HG02884 (cell line): ENCODE measurements around the gene NFE2.

Experiments
- ATAC-seq: cut with Tn5 transposase; IDR thresholded peaks from one replicate; pipeline ENCODE4 v1.9.1; 2021; ENCODE audit warnings: mild to moderate bottlenecking, moderate library complexity; ENCODE audit not compliant: unreplicated experiment

NFE2 gene

DNA sequence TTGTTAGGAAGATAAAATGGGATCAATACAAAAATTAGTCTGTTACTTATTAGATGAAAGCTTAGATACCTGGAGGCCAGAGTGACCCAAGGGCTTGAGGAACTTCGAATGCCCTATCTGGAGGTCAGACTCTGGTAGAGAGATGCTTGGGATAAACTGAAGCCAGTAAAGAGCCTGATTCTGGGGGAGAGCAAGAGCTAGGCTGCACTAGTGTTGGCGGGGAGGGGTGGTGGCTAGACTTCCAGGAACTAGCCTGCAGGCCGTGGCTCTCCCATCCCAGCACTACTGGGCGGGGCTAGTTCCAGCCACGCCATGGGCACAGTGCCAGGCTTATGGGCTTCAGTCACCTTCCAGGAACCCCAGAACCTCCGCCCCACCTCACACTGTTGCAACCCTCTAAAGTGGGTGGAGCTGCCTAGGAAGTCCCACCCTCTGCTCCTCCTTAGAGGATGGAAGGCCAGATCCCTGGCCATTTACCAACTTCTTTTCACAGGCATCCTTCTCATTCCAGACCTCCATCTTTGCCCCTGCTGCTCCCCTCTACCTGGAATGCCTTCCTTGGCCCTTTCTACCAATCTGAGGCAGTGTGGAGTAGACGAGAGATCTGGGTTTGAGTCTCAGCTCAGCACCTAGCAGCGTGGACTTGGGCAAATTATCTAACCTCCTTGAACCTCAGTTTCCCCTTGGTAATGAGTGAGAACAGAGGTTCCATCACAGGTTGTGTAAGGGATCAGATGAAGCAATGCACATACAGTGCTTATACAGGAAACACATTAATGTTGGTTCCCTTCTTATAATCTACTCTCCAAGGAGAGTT is 6.3 kb upstream of the NFE2 start:
- no peak for ATAC-seq

DNA sequence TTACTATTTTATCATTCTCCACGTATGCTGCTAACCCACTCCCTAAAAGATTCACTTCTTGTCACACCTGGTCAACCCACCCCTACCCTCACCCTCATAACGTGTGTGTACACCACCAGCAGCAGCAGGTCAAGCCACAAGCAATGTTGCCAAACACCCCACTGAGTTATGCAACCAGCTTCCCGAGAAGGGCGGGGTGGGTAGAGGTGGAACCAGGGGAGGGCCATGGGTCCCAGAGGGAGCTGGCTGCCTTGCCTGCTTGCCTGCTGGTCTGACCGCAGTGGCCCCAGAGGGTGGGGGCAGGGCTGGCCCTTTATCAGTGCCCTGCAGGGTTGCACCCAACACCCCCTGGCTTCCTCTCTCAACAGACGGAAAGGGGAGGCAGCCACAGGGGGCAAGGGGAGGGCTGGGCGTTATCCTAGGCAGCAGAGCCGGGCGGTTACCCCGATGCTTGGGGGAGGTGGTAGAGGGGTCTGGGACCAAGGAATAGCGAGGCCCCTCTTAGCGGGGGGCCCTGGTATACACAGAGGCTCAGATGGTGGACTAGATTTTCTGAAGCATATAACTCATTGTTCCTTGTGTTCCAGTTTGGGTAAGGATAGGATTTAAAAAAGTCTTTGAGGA is 3.5 kb upstream of the NFE2 start:
- ATAC-seq, result no peak

DNA sequence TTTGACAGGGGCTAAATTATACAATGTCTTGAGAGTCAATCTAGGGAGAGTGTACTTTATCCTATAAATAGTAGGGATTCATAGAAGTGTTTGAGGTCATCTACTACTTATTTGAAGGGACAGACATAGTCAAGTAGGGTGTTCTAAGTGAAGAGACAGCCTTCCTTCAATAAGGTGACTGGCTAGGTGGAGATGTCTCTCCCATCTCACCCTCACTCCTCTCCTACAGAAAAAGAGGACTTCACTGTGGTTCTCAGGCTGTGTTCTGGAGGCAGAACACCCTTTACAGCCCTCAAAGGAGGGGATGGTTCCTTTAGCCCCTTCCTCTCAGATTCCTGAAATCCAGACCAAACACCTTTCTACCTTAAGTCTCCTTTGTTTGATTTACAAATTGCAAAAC is 2.8 kb upstream of the NFE2 start:
- ATAC-seq, result no peak

DNA sequence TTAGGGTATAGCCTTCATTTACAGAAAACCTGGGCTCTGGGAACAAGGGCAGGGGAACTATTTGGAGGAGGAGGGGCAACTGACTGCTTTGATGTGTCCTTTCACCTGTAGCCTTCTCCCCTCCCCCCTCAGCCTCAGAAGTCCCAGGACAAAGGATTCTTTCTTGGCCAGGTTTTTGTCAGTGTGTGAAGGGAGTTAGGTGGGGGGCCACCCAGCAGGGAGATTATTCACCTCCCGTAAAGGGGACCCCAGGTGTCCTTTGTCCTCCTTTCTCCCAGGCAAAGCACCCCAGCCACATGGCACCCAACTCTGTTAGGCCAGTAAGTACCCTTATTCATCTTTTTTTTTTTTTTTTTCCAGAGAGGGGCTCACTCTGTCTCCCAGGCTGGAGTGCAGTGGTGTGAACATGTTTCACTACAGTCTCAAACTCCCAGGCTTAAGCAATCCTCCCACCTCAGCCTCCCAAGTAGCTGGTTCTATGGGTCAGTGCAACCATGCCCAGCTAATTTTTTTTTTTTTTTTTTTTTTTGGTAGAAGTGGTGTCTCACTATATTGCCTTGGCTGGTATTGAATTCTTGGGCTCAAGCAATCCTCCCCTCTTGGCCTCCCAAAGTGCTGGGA is 723 bp upstream of the NFE2 start:
- ATAC-seq, result no peak

DNA sequence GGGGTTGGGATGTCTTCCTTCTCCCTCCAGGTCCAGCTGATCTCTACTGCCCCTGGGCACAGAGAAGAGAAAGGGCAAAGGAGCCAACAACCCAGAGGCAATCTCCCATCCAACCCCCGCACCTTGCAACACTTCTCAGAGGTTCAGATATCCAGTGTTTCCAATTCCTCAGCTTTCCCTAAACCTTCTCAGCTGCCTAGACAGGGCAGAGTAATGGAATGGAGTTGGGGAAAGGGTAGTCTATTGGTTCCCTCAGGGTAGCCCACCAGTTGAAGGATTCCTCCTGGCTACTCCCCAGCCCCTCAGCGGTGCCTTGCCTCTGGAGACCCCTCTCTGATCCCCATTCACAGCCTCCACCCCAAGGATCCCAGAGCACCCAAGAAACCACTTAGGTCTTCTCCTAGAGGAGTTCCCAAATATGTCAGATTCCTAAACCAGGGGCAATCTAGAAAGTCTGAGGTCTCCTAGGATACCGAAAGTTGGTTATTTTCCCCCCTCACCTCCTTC is 537 bp downstream of the NFE2 start:
- ATAC-seq, result no peak

DNA sequence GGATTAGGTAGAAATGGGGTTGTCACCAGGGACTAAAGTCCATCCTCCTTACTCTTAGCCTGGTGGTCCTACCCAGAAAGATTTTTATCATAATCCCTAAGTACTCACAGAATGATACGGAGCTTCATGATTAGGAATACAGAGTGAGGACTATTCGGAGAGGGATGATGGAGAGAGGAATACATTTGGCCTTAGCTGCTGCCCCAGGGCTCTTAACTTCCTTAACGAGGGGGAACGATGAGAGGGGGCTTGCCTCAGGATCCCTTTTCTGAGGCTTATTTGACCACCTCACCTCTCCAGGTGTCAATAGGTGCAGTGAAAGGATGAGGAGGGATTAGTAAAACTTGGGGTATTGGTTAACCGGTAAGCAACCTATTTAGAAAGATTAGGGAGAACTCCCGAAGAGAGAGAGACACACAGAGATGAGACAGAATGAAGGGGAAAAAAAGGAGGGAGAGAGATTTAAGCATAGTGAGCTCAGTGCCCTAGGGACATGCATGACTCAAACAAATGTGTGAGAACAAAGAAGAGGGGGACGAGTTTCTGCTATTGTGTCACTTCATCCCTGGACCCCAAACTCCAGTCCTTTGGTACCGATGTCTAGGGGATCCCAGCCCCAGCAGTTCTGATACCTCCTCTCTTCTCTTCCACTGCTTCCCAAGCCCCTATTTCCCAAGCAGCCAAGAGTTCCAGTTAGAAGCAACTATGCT is 1.1 kb downstream of the NFE2 start:
- no peak for ATAC-seq

DNA sequence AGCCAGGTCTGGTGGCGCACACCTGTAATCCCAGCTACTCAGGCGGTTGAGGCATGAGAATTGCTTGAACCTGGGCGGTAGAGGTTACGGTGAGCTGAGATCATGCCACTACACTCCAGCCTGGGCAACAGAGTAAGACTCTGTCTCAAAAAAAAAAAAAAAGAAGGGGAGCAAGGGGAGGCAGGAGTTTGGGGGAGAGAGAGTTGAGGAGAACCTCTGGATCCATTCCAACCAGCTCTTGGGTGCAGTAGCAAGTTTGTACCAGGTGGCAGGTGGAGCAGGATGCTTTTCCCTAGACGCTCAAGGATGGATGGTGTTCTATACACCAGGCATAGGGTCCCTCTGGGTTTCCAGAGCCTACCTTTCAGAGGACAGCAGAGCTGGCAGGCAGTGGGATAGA is 1.9 kb downstream of the NFE2 start:
- no peak for ATAC-seq

DNA sequence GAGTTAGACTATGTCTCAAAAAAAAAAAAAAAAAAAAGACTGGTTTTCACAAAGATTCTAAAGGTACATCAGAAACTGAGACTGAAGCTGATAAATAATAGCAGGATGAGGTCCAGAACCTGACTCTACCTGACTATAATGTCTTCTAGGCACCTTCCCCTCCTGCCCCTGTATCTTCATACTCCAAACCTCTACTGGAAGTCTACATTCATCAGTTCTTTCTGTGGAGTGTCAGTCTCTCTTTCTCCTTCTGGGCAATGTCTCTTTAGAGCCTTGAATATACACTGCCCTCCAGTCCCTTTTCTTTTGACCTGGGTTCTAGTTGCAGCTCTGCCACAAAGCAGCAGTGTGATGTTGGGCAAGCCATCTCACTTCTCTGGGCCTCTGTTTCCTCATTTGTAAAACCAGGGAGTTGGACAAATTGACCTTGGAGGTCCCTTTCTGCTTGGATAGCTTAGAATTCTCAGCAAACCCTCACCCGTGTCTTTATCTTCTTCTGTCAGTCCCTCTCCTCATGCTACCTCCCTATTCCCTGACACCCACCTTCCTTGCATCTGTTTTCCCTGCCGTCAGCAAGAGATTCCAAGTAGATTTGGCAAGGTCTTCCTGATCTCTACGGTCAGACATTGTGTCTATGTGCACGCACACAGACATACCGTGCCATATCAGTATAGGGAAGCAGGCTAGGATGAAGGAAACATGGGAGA is 4.3 kb downstream of the NFE2 start:
- no peak for ATAC-seq

DNA sequence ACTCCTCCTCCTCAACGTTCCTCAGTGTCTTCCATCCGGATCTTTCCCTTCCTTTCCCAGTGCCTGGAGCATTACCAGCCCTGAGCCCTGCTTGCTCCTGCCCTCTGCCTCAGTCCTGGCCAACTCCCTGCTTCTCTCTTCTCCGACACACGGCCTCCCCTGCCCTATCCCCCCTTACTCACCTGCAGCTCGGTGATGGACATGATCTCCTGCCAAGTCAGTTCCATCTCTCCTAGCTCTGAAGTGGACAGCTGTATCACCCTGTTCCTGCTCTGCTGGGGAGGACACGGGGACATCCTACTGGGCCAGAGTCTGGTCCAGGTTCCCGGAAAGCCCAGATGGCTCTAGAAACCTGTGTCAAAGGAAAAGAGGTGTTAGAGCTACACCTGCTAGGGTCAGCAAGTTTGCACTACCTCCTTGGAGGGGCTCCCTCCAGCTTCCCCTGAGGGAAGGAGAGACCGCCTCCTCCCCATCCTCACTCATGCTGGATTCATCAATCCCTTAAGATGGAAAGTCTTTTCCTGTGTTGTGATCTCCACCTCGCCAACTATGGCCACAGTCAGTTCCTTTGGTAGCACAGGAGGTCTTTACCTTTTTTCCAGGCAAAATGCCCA is 5.8 kb downstream of the NFE2 start:
- ATAC-seq, result no peak

DNA sequence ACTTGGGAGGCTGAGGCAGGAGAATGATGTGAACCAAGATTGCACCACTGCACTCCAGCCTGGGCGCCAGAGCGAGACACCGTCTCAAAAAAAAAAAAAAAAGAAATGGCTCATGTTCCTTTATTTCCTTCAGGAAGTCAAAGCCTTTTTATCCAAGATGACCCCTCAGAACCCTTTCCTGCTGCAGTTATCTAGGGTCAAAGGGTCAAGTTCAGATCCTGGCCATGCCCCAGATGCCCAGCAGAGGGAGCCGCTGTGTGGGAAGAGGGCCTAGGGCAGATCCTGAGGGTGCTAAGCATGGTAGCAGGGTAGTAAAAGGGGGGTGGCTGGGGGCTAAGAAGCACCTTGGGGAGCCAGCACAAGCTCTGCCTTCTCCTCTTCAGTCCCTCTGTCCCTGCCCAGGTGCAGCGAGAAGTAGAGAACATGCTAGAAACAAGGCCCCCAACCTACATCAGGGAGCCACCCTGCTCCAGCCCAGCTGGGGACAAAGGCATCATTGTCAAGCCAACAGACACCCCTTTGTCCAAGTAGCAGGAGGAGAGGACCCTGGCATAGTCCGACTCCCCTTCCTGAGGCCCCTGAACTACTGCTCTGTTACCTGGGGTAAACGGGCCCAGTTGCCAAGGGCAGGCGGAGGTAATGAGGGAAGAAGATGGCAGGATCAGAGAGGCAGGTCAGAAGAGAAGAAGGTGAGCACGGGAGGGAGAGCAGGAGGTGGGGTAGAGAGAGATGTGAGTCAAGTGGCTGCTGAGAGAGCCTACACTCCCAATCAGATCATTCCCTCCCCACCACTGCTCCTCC is 6.5 kb downstream of the NFE2 start:
- ATAC-seq, result no peak

DNA sequence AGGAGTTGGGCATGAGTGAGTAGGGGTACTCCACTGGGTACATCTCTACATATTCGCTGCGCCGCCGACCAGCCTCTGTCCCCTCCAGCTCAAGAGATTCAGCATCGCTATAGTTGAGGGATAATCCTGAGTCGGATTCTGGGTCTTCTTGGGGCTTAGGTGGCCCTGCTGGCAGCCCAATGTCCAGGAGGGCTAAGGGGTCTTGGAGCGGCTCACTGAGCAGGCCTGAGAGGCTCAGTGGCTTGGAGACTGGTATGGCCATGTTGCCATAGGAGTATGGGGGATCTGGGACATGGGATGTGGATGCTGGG is 7.9 kb downstream of the NFE2 start:
- ATAC-seq, result no peak

DNA sequence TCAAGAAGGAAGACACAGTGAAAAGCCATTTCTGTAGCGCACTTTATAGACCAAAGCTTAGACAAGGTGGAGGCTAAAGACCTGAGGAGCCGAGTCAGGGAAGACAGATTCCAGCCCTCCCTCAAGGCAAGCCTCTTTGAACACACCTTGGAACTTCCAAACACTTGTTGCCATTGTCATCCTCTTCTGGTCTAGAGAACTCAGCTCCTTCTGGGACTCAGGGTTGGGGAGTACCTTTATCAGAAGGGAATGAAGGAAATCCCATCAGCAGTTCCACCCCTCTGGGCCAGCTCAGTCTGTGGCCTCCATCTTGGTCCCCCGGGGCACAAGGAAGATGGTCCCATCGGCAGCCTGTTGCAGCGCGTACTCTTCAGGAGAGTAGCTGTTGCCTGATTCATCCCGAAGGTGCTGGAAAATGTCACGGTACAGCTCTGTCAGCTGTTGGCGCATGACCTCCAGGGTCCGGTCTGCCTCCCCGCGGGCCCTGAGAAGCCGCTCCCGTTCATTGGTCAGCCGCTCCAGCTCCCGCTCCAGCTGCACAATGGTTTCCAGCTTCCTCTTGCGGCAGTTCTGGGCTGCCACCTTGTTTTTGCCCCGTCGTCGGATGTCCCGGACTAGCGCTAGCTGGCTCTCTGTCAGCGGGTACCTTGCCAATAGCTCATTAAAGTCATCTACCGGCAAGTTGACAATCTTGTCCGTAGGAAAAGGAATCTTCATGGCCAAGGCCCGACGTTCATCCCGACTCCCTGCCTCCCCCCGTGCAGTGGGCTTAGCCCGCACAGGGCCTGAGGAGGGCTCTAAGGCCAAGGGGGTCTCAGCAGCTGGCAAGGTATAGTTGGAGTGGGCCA is 8.5 kb downstream of the NFE2 start:
- ATAC-seq, result no peak

DNA sequence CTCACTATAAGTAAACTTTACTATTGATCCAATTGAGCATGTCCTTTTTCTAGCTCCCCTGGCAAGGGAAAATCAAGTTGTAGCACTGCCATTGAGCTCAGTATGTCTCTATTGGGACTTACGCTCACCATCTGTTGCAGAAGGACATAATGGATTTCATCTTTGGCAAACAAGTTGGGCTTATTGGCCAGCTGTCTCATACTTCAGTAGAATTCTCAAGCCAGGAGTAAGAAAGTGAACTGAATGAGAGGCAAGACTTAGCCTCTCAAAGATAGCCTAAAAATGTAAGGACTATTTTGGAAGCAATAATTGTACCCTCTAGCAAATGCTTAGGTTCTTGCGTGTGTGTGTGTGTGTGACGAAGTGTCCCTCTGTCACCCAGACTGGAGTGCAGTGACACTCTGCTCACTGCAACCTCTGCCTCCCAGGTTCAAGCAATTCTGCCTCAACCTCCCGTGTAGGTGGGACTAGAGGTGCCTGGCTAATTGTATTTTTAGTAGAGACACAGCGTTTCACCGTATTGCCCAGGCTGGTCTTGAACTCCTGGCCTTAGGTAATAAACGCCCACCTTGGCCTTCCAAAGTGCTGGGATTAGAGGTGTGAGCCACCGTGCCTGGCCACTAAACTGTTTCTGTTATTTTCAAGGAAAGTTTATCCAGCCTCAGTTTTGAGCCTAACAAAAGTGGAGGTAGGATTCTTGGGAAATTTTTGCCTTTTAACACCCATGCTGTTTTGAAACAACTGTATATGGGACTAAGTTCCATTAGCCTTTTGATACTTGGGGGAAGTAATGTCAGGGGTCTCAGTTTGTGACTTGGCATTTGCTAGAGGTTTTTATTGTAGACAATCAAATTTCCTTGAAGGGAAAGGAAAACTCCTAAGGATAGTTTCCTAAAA is 13.3 kb downstream of the NFE2 start:
- ATAC-seq, result no peak

DNA sequence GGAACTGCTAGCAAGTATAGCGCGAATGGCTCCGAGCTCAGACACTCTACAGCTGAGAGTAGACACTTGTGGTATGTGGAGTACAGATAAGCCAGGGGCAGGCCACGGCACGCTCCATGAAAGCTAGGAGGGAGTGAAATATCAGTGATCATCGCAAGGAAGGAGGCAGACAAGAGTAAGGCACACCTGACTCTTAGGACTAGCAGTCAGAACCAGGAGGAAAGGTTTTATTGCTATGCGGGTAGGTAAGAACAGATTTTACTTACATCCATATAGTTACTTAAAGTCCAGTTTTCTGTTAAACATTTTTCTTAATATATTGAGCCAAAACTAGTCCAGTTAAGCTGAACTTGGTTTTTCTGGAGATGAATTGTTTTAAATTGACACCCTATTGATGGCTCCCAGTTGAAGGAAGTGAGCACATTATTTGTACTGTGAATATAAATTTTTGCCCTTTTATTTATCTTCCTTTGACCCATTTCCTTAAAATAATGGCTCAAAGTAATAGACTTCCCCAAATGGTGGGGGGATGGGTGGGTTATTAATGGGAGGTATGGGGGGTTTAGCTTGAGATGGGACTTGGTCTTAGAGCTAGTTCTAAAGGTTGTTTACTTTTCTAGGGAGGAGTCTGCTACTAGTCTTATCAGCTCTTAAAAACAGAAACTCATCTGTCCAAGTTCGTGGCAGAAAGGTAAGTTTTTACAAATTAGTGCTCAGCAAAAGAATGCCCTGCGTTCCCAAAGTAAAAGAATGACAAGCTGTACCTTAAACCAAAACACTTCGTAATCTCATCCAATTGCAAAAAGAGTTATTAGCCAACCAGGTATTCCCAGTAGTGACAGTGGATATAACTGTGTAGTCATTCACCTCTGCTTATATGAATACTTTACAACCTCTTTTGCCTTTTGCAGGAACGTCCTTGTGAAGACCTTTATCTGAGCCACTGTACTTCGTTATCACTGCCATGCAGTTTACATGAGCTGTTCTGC is 14.5 kb downstream of the NFE2 start:
- ATAC-seq, result no peak

DNA sequence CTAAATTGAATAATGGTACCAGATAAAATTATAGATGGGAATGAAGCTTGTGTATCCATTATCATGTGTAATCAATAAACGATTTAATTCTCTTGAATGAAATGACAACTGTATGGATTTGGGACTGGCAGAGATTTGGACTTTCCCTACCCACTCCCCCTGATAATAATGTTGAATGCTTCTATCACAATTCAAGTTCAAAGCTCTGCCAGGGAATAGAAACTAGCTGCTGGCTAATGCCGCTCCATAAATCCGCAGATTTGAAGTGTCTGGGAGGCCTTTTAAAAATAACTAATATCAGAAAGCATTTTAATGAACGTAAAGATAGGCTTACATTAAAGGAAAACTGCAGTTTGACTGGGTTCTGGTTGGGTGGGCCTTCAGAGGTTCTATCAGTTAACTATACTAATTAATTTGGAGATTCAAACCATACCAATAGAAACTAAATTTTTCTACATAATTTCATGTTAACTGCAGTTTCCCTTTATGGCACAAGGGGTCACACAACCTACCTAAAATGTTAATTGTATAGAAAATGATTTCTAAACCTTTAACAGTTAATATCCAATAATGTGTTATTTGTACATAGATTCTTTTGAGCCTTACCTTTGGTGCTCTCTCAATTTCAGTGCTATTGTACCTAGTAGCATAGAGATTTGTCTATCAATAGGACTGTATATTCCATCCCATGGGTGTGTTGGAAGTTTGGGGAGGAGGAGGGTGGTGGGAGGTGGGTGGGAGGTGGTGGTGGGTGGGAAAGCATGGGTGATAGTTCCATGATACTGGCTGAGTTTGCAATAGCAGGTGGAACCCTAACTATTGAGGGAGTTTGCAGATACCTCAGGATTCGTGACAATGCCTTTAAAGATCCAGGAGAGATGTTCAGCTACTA is 15.4 kb downstream of the NFE2 start:
- ATAC-seq, result no peak
